IPS DF 4.7 (cell line): Measurements from ENCODE around the gene VPS13D.
"Not testable (repeated sequence)": the region's sequence is repeated elsewhere in the genome, so short reads cannot be mapped to it uniquely, and the experiment has no call there.

Experiments used
- DNase-seq: peaks from one replicate; pipeline ENCODE4 v3.0.0-alpha.2; 2013; ENCODE audit warnings: low spot score; ENCODE audit errors: extremely low read depth

VPS13D gene

GRCh38 chr1:12287869-12288268, 58.0 kb downstream of the VPS13D start:
- no peak for DNase-seq

- DNase-seq, result no peak
These were observed 61.0 kb downstream of the VPS13D start for GRCh38 chr1:12290828-12291227.

- DNase-seq, result no peak
These were observed 63.6 kb downstream of the VPS13D start for GRCh38 chr1:12293416-12293815.

- no peak for DNase-seq
These were observed 64.2 kb downstream of the VPS13D start for GRCh38 chr1:12294076-12294475.

- no peak for DNase-seq
These were observed 66.2 kb downstream of the VPS13D start for GRCh38 chr1:12296016-12296415.

GRCh38 chr1:12296623-12297022, 66.8 kb downstream of the VPS13D start:
- no peak for DNase-seq

GRCh38 chr1:12300706-12301105, 70.9 kb downstream of the VPS13D start:
- DNase-seq, result no peak

- DNase-seq, result no peak
These were observed 71.8 kb downstream of the VPS13D start for GRCh38 chr1:12301518-12302237.

GRCh38 chr1:12302798-12303447, 73.1 kb downstream of the VPS13D start:
- no peak for DNase-seq

GRCh38 chr1:12305377-12305776, 75.5 kb downstream of the VPS13D start:
- DNase-seq, result no peak

- DNase-seq, result no peak
These were observed 80.2 kb downstream of the VPS13D start for GRCh38 chr1:12309783-12310742.

GRCh38 chr1:12314333-12314903, 84.6 kb downstream of the VPS13D start:
- DNase-seq, result no peak

- no peak for DNase-seq
These were observed 85.3 kb downstream of the VPS13D start for GRCh38 chr1:12315146-12315545.

GRCh38 chr1:12316331-12316730, 86.5 kb downstream of the VPS13D start:
- DNase-seq, result no peak

- DNase-seq, result no peak
These were observed 90.7 kb downstream of the VPS13D start for GRCh38 chr1:12320486-12320885.

- no peak for DNase-seq
These were observed 94.6 kb downstream of the VPS13D start for GRCh38 chr1:12324423-12324822.

- DNase-seq, result not testable (repeated sequence)
These were observed 95.1 kb downstream of the VPS13D start for GRCh38 chr1:12324973-12325372.

- no peak for DNase-seq
These were observed 97.2 kb downstream of the VPS13D start for GRCh38 chr1:12326986-12327385.

- no peak for DNase-seq
These were observed 97.7 kb downstream of the VPS13D start for GRCh38 chr1:12327566-12327965.

- no peak for DNase-seq
These were observed 103.4 kb downstream of the VPS13D start for GRCh38 chr1:12333036-12333785.

GRCh38 chr1:12335815-12336214, 106.0 kb downstream of the VPS13D start:
- no peak for DNase-seq
